GM23248 (cell line): ENCODE measurements around the gene TOP3B. TPM values are rescaled to one million over a fixed set of nuclear protein-coding genes. Genes with fewer than 3 reads are reported as not detected.

Source experiments
- DNase-seq: peaks from one replicate; pipeline ENCODE4 v3.0.0-alpha.2; 2015
- H2AFZ ChIP-seq: fragments of 200-600 bp; sonication (generic); 2 replicates; pipeline ENCODE4 v1.6.1; 2016; ENCODE audit warnings: antibody characterized with exemption
- H3F3A ChIP-seq: fragments of 200-600 bp; sonication (generic); 2 replicates; pipeline ENCODE4 v1.6.1; 2016; ENCODE audit warnings: mild to moderate bottlenecking, antibody characterized with exemption, mixed run types; ENCODE audit not compliant: insufficient read depth
- H3K27ac ChIP-seq: fragments of 200-600 bp; sonication (generic); 2 replicates; pipeline ENCODE4 v1.5.1; 2016; ENCODE audit warnings: mild to moderate bottlenecking
- H3K27me3 ChIP-seq: fragments of 200-600 bp; sonication (generic); replicated peaks from 2 replicates; pipeline ENCODE4 v1.6.1; 2016; ENCODE audit warnings: mild to moderate bottlenecking; ENCODE audit not compliant: insufficient read depth
- H3K36me3 ChIP-seq: fragments of 200-600 bp; sonication (generic); 2 replicates; pipeline ENCODE4 v1.6.1; 2016; ENCODE audit warnings: low read depth, mild to moderate bottlenecking
- H3K4me1 ChIP-seq: fragments of 200-600 bp; sonication (generic); 2 replicates; pipeline ENCODE4 v1.6.1; 2016; ENCODE audit warnings: mild to moderate bottlenecking; ENCODE audit not compliant: insufficient read depth
- H3K4me2 ChIP-seq: fragments of 200-600 bp; sonication (generic); one replicate; pipeline ENCODE4 v1.6.1; 2016; ENCODE audit warnings: mild to moderate bottlenecking; ENCODE audit not compliant: unreplicated experiment
- H3K4me3 ChIP-seq: fragments of 200-600 bp; sonication (generic); 2 replicates; pipeline ENCODE4 v1.5.1; 2016; ENCODE audit warnings: mild to moderate bottlenecking
- H3K79me2 ChIP-seq: fragments of 200-600 bp; sonication (generic); 2 replicates; pipeline ENCODE4 v1.6.1; 2016; ENCODE audit warnings: mild to moderate bottlenecking; ENCODE audit not compliant: insufficient read depth
- H3K9ac ChIP-seq: fragments of 200-600 bp; sonication (generic); 2 replicates; pipeline ENCODE4 v1.6.1; 2016; ENCODE audit warnings: mild to moderate bottlenecking
- H3K9me2 ChIP-seq: fragments of 200-600 bp; sonication (generic); 2 replicates; pipeline ENCODE4 v1.6.1; 2016; ENCODE audit warnings: mixed run types, mild to moderate bottlenecking, moderate library complexity; ENCODE audit not compliant: insufficient read depth
- H3K9me3 ChIP-seq: fragments of 200-600 bp; sonication (generic); one replicate; pipeline ENCODE4 v1.6.1; 2017; ENCODE audit warnings: low read depth
- H4K20me1 ChIP-seq: fragments of 200-600 bp; sonication (generic); 2 replicates; pipeline ENCODE4 v1.6.0; 2016; ENCODE audit not compliant: insufficient read depth
- EZH2 ChIP-seq: fragments of 200-600 bp; sonication (generic); IDR thresholded peaks from 2 replicates; pipeline ENCODE4 v1.6.1; 2018; ENCODE audit warnings: antibody characterized with exemption, mild to moderate bottlenecking; ENCODE audit not compliant: insufficient read depth, poor library complexity, severe bottlenecking
- EZH2phosphoT487 ChIP-seq: fragments of 200-600 bp; sonication (generic); IDR thresholded peaks from 2 replicates; pipeline ENCODE4 v1.6.1; 2018; ENCODE audit warnings: antibody characterized with exemption, moderate library complexity, mild to moderate bottlenecking, low read depth; ENCODE audit not compliant: insufficient read depth
- WGBS, 2 experiments: methylation state at CpG; one replicate each; pipeline ENCODE4 v1.1.6; 2015 to 2017; ENCODE audit warnings: low lambda C conversion rate in 2 of 2, low coverage in 1 of 2; ENCODE audit errors: missing lambda C conversion rate in 2 of 2; 5-methylcytosine and 5-hydroxymethylcytosine counted together
- in situ Hi-C: fragments of 300-500 bp; cut with MboI; formaldehyde crosslinking; loops from 2 replicates; pipeline ENCODE4 v1.15.0; 2020
- polyA plus RNA-seq: library from polyadenylated mRNA; unstranded; fragments of >200 nt; fragmentation: Nextera tagmentation; extraction: Ambion mirVana; gene quantifications from 2 replicates; pipeline ENCODE4 v1.2.1, GENCODE V29; 2016
- total RNA-seq: library from RNA; depleted of rRNA; stranded (reverse); fragments of >200 nt; shearing (Covaris generic); gene quantifications from 2 replicates; pipeline ENCODE4 v1.2.3, GENCODE V29; 2014

Gene TOP3B
- total and polyA plus RNA-seq, 2 experiments from 2014 or later, result 11.6 to 16.0 TPM

- no peak for DNase-seq
- Histone ChIP-seq H3K79me2 (no peaks in the 10 kb centered on the region), H3K9me3 (no peaks in the 10 kb centered on the region), H3K27me3 (no peaks in the 10 kb centered on the region), H3K4me2 (no peak overlapping the region), H3K9me2 (no peaks in the 10 kb centered on the region), H3K4me3 (no peak overlapping the region), H3F3A (no peaks in the 10 kb centered on the region), H3K36me3 (no peaks in the 10 kb centered on the region), H3K4me1 (no peaks in the 10 kb centered on the region), H3K9ac (no peak overlapping the region), H2AFZ (no peak overlapping the region), H3K27ac (no peak overlapping the region), H4K20me1 (no peaks in the 10 kb centered on the region)
- no peak for TF ChIP-seq EZH2
- no peak for TF ChIP-seq EZH2phosphoT487
- 66 to 80% methylated on average over 2 of the region's 2 CpGs for WGBS, 2 experiments
- in situ Hi-C loops, result no loop called here
These were observed 37.9 kb upstream of the TOP3B start for GRCh38 chr22:22020425-22020852.

GRCh38 chr22:22019659-22020424 is 37.3 kb upstream of the TOP3B start:
- H3K9me3 ChIP-seq, result no peaks in the 10 kb centered on the region
- H3K4me3 ChIP-seq, result no peak overlapping the region
- H3K9me2 ChIP-seq, result no peaks in the 10 kb centered on the region
- DNase-seq, result no peak
- H3K27me3 ChIP-seq, result no peaks in the 10 kb centered on the region
- in situ Hi-C loops, result no loop called here
- WGBS, 2 experiments, result 35 to 39% methylated on average over 7 of the region's 7 CpGs
- no peak for TF ChIP-seq EZH2
- no peak for TF ChIP-seq EZH2phosphoT487
- H3K4me2 ChIP-seq, result no peak overlapping the region
- H4K20me1 ChIP-seq, result no peaks in the 10 kb centered on the region
- no peak overlapping the region for H3K27ac ChIP-seq
- H2AFZ ChIP-seq, result no peak overlapping the region
- H3K4me1 ChIP-seq, result no peaks in the 10 kb centered on the region
- H3K9ac ChIP-seq, result no peak overlapping the region
- no peaks in the 10 kb centered on the region for H3F3A ChIP-seq
- no peaks in the 10 kb centered on the region for H3K79me2 ChIP-seq
- H3K36me3 ChIP-seq, result no peaks in the 10 kb centered on the region

- H3K4me2 ChIP-seq, result no peak overlapping the region
- WGBS, 2 experiments, result 56 to 59% methylated on average over 10 of the region's 10 CpGs
- H3F3A ChIP-seq, result no peaks in the 10 kb centered on the region
- H4K20me1 ChIP-seq, result no peaks in the 10 kb centered on the region
- H3K27ac ChIP-seq, result no peak overlapping the region
- no peak overlapping the region for H3K9ac ChIP-seq
- TF ChIP-seq EZH2, result no peak
- no peak for TF ChIP-seq EZH2phosphoT487
- H3K27me3 ChIP-seq, result no peaks in the 10 kb centered on the region
- H3K4me1 ChIP-seq, result no peaks in the 10 kb centered on the region
- no peaks in the 10 kb centered on the region for H3K9me3 ChIP-seq
- no peaks in the 10 kb centered on the region for H3K79me2 ChIP-seq
- in situ Hi-C loops, result no loop called here
- H2AFZ ChIP-seq, result no peak overlapping the region
- no peaks in the 10 kb centered on the region for H3K36me3 ChIP-seq
- DNase-seq, result no peak
- no peaks in the 10 kb centered on the region for H3K9me2 ChIP-seq
- H3K4me3 ChIP-seq, result no peak overlapping the region
These were observed 36.5 kb upstream of the TOP3B start for GRCh38 chr22:22018825-22019658.

- no peaks in the 10 kb centered on the region for H4K20me1 ChIP-seq
- H3K9ac ChIP-seq, result no peak overlapping the region
- no peaks in the 10 kb centered on the region for H3K79me2 ChIP-seq
- H3K27me3 ChIP-seq, result peaks cover 7% of the 10 kb centered on the region; the same call in 1 of the 2 replicates
- no peaks in the 10 kb centered on the region for H3K36me3 ChIP-seq
- H3K9me2 ChIP-seq, result no peaks in the 10 kb centered on the region
- no peak for TF ChIP-seq EZH2phosphoT487
- no peak overlapping the region for H3K4me3 ChIP-seq
- no peak overlapping the region for H3K4me2 ChIP-seq
- H3K27ac ChIP-seq, result no peak overlapping the region
- no peak overlapping the region for H2AFZ ChIP-seq
- no peak for DNase-seq
- in situ Hi-C loops, result no loop called here
- no peaks in the 10 kb centered on the region for H3F3A ChIP-seq
- no peaks in the 10 kb centered on the region for H3K9me3 ChIP-seq
- H3K4me1 ChIP-seq, result no peaks in the 10 kb centered on the region
- WGBS, 2 experiments, result 46 to 56% methylated on average over 3 of the region's 3 CpGs
These were observed 33.0 kb upstream of the TOP3B start for GRCh38 chr22:22015631-22016030.
